ENCODE measurements around the gene ZNF654. TPM values are rescaled to one million over a fixed set of nuclear protein-coding genes. Genes with fewer than 3 reads are reported as not detected.
"Not testable (repeated sequence)": the region's sequence is repeated elsewhere in the genome, so short reads cannot be mapped to it uniquely, and the experiment has no call there.

The ZNF654 gene
- total RNA-seq, 1 donor from 2014 or later: 11.8 TPM

- H3K9me3 Mint-ChIP-seq (ENCODE audit: unreplicated experiment): peaks cover 3% of the 10 kb centered on the region
- TF ChIP-seq CTCF (IDR thresholded peaks at IDR 0.05; ENCODE audit: partially characterized antibody, unreplicated experiment): peak; percentile 84
- H3K4me3 Mint-ChIP-seq (ENCODE audit: unreplicated experiment): no peak overlapping the region
- no peaks in the 10 kb centered on the region for H3K4me1 Mint-ChIP-seq (ENCODE audit: low read depth, unreplicated experiment)
- H3K27ac Mint-ChIP-seq (ENCODE audit: unreplicated experiment): no peak overlapping the region
- H3K36me3 Mint-ChIP-seq (ENCODE audit: unreplicated experiment): no peaks in the 10 kb centered on the region
- no peaks in the 10 kb centered on the region for H3K27me3 Mint-ChIP-seq (ENCODE audit: unreplicated experiment)
- DNase-seq: peak; percentile 25
Measured at GRCh38 chr3:88113311-88114162, 54.5 kb downstream of the ZNF654 start.

- Mint-ChIP-seq H3K4me3 (ENCODE audit: unreplicated experiment) (no peak overlapping the region), H3K36me3 (ENCODE audit: unreplicated experiment) (no peaks in the 10 kb centered on the region), H3K9me3 (ENCODE audit: unreplicated experiment) (peaks cover 3% of the 10 kb centered on the region), H3K4me1 (ENCODE audit: low read depth, unreplicated experiment) (no peaks in the 10 kb centered on the region), H3K27me3 (ENCODE audit: unreplicated experiment) (no peaks in the 10 kb centered on the region), H3K27ac (ENCODE audit: unreplicated experiment) (no peak overlapping the region)
- TF ChIP-seq CTCF (IDR thresholded peaks at IDR 0.05; ENCODE audit: partially characterized antibody, unreplicated experiment): no peak
- no peak for DNase-seq
Measured at GRCh38 chr3:88114878-88115549, 56.0 kb downstream of the ZNF654 start.

GRCh38 chr3:88117683-88118082 is 58.6 kb downstream of the ZNF654 start:
- no peak for TF ChIP-seq CTCF (IDR thresholded peaks at IDR 0.05; ENCODE audit: partially characterized antibody, unreplicated experiment)
- Mint-ChIP-seq H3K27ac (ENCODE audit: unreplicated experiment) (no peak overlapping the region), H3K36me3 (ENCODE audit: unreplicated experiment) (no peaks in the 10 kb centered on the region), H3K4me1 (ENCODE audit: low read depth, unreplicated experiment) (no peaks in the 10 kb centered on the region), H3K4me3 (ENCODE audit: unreplicated experiment) (no peak overlapping the region), H3K9me3 (ENCODE audit: unreplicated experiment) (peaks cover 3% of the 10 kb centered on the region), H3K27me3 (ENCODE audit: unreplicated experiment) (no peaks in the 10 kb centered on the region)
- no peak for DNase-seq

DNA sequence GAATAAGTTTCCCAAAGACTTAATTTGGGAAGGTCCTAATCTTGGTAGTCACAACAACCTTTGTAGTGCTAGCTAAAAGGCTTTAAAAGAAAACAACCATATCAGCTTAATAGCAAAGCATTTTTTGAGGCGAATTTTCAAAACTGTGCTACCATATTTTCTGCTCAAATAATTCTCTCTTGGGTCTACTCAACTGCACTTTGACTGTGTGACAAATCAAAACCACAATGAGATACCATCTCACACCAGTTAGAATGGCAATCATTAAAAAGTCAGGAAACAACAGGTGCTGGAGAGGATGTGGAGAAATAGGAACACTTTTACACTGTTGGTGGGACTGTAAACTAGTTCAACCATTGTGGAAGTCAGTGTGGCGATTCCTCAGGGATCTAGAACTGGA is 59.5 kb downstream of the ZNF654 start:
- H3K27ac Mint-ChIP-seq (ENCODE audit: unreplicated experiment); H3K4me3 Mint-ChIP-seq (ENCODE audit: unreplicated experiment); H3K9me3 Mint-ChIP-seq (ENCODE audit: unreplicated experiment); H3K27me3 Mint-ChIP-seq (ENCODE audit: unreplicated experiment); H3K4me1 Mint-ChIP-seq (ENCODE audit: low read depth, unreplicated experiment); DNase-seq; H3K36me3 Mint-ChIP-seq (ENCODE audit: unreplicated experiment): not testable (repeated sequence)

GRCh38 chr3:88123526-88123925 is 64.5 kb downstream of the ZNF654 start:
- Mint-ChIP-seq H3K4me1 (ENCODE audit: low read depth, unreplicated experiment) (no peaks in the 10 kb centered on the region), H3K36me3 (ENCODE audit: unreplicated experiment) (no peaks in the 10 kb centered on the region), H3K27me3 (ENCODE audit: unreplicated experiment) (no peaks in the 10 kb centered on the region), H3K4me3 (ENCODE audit: unreplicated experiment) (no peak overlapping the region), H3K9me3 (ENCODE audit: unreplicated experiment) (no peaks in the 10 kb centered on the region), H3K27ac (ENCODE audit: unreplicated experiment) (no peak overlapping the region)
- DNase-seq: no peak
- no peak for TF ChIP-seq CTCF (IDR thresholded peaks at IDR 0.05; ENCODE audit: partially characterized antibody, unreplicated experiment)

Data from glutamatergic neuron (in vitro differentiated cells).